HepG2 (cell line): Measurements from ENCODE around the gene AFDN. TPM values are rescaled to one million over a fixed set of nuclear protein-coding genes. Genes with fewer than 3 reads are reported as not detected.

ENCODE experiments used
- ATAC-seq: fragments of 200-7000 bp; cut with Tn5 transposase; 3 replicates; pipeline ENCODE4 v1.9.1; 2020; ENCODE audit warnings: mild to moderate bottlenecking, moderate library complexity
- BruUV-seq: library from RNA; stranded (reverse); fragments of 400-500 nt; replicated peaks from 2 replicates; lab custom pipeline; 2021; lab: Mats Ljungman, UMichigan
- CTCF ChIA-PET: fragments of 300-600 bp; formaldehyde crosslinking; extraction: SDS; loops from one replicate; lab custom pipeline; 2021; ENCODE audit warnings: low total read pairs, inconsistent platforms, low intra/inter-chr PET ratio; lab: Yijun Ruan, JAX
- POLR2A ChIA-PET: fragments of 350-600 bp; sonication (Branson Sonifier 250); formaldehyde crosslinking; loops from one replicate; lab custom pipeline; 2020; ENCODE audit warnings: antibody characterized with exemption, inconsistent platforms; lab: Yijun Ruan, JAX
- DNase-seq: peaks from one replicate; pipeline ENCODE4 v3.0.0-alpha.2; 2015; ENCODE audit warnings: low spot score
- FAIRE-seq: peaks from 3 replicates; lab custom pipeline; 2011; peaks lifted over from hg19 to GRCh38; lab: Jason Lieb, UNC
- H2AFZ ChIP-seq: one replicate; pipeline ENCODE4 v1.6.1; 2011; ENCODE audit warnings: low read length, inconsistent platforms
- H3K27ac ChIP-seq: fragments of 300-600 bp; 3 replicates; pipeline ENCODE4 v1.8.0; 2011; ENCODE audit warnings: mixed run types, mild to moderate bottlenecking, mixed read lengths, low read length, inconsistent platforms; ENCODE audit not compliant: insufficient read depth; ENCODE audit errors: extremely low read length
- H3K27me3 ChIP-seq, 2 experiments: fragments of 200-600 bp in 1 of 2; 2 replicates in 1 of 2; 3 replicates in 1 of 2; pipeline versions ENCODE4 v1.6.0 to v1.8.0; 2011; ENCODE audit warnings: low read length in 2 of 2, mild to moderate bottlenecking in 2 of 2, moderate library complexity in 2 of 2, inconsistent platforms in 1 of 2; ENCODE audit not compliant: insufficient read depth in 2 of 2, control insufficient read depth in 1 of 2
- H3K36me3 ChIP-seq, 2 experiments: fragments of 200-600 bp in 1 of 2; replicated peaks in 1 of 2; 2 replicates in 1 of 2; 3 replicates in 1 of 2; pipeline versions ENCODE4 v1.5.1 to v1.8.0; 2011; ENCODE audit warnings: low read length in 2 of 2, inconsistent platforms in 1 of 2; ENCODE audit not compliant: insufficient read depth in 2 of 2, control insufficient read depth in 1 of 2
- H3K4me1 ChIP-seq: 2 replicates; pipeline ENCODE4 v1.5.1; 2012; ENCODE audit warnings: low read length, inconsistent platforms; ENCODE audit not compliant: insufficient read depth
- H3K4me2 ChIP-seq: 2 replicates; pipeline ENCODE4 v1.6.0; 2011; ENCODE audit warnings: low read depth, low read length, inconsistent platforms
- H3K4me3 ChIP-seq, 3 experiments: fragments of 200-600 bp in 1 of 3; sonication (generic), shearing (Covaris generic) in 1 of 3; replicated peaks in 1 of 3; 2 replicates each; pipeline ENCODE4 v1.5.1; 2011 to 2016; ENCODE audit warnings: low read length in 3 of 3, inconsistent platforms in 2 of 3, low read depth in 2 of 3, mild to moderate bottlenecking in 2 of 3, control low read depth in 1 of 3, mixed read lengths in 1 of 3; ENCODE audit not compliant: insufficient read depth in 1 of 3
- H3K79me2 ChIP-seq: one replicate; pipeline ENCODE4 v1.6.1; 2011; ENCODE audit warnings: low read length, inconsistent platforms; ENCODE audit not compliant: insufficient read depth
- H3K9ac ChIP-seq: 2 replicates; pipeline ENCODE4 v1.6.0; 2011; ENCODE audit warnings: mild to moderate bottlenecking, low read depth, low read length, inconsistent platforms; ENCODE audit not compliant: insufficient read depth
- H3K9me3 ChIP-seq: 2 replicates; pipeline ENCODE4 v1.5.1; 2012; ENCODE audit warnings: mild to moderate bottlenecking, low read length
- H4K20me1 ChIP-seq: 2 replicates; pipeline ENCODE4 v1.6.0; 2011; ENCODE audit warnings: inconsistent platforms, mild to moderate bottlenecking, low read length, moderate library complexity; ENCODE audit not compliant: insufficient read depth
- CC2D1A ChIP-seq: sonication (generic); formaldehyde crosslinking; IDR thresholded peaks from 2 replicates; pipeline ENCODE4 v1.8.1; 2023; ENCODE audit warnings: mild to moderate bottlenecking, missing genetic modification reagents
- HHEX ChIP-seq: IDR thresholded peaks from 2 replicates; pipeline ENCODE4 v1.6.1; 2016; ENCODE audit warnings: control low read depth
- KDM4B ChIP-seq: sonication (generic); formaldehyde crosslinking; IDR thresholded peaks from 2 replicates; pipeline ENCODE4 v1.4.0; 2020; ENCODE audit warnings: missing genetic modification reagents
- RBM22 ChIP-seq: fragments of 200-400 bp; formaldehyde crosslinking; optimal IDR thresholded peaks from 2 replicates; pipeline ENCODE3; 2017; ENCODE audit warnings: mild to moderate bottlenecking, low read length, moderate library complexity
- REST ChIP-seq, 2 experiments: IDR thresholded peaks; 2 replicates each; pipeline ENCODE4 v1.6.1; 2011 to 2012; ENCODE audit warnings: low read length in 2 of 2, borderline replicate concordance in 1 of 2, low read depth in 1 of 2, mild to moderate bottlenecking in 1 of 2, moderate library complexity in 1 of 2
- XBP1 ChIP-seq: sonication (generic); formaldehyde crosslinking; IDR thresholded peaks from 2 replicates; pipeline ENCODE4 v1.5.0; 2020; ENCODE audit warnings: missing genetic modification reagents
- ZBTB38 ChIP-seq: sonication (generic); formaldehyde crosslinking; IDR thresholded peaks from 2 replicates; pipeline ENCODE4 v1.5.1; 2020; ENCODE audit warnings: mild to moderate bottlenecking, missing genetic modification reagents
- WGBS: methylation state at CpG from one replicate; pipeline ENCODE4 v1.1.6; 2017; ENCODE audit warnings: low lambda C conversion rate; 5-methylcytosine and 5-hydroxymethylcytosine counted together
- in situ Hi-C: cut with HindIII; loops from 2 replicates; pipeline ENCODE4 v1.10.0; 2017; ENCODE audit warnings: low pct_unique_long_range_greater_than_20kb; ENCODE audit not compliant: extremely low pct_ligation_motif_present
- intact Hi-C: fragments of 100-400 bp; cut with micrococcal nuclease; formaldehyde crosslinking; loops from one replicate; pipeline ENCODE4 v1.10.0; 2022; ENCODE audit not compliant: unreplicated experiment
- polyA plus RNA-seq, 8 experiments: library from polyadenylated mRNA; depleted of rRNA in 3 of 8; stranded (reverse) in 7 of 8; unstranded in 1 of 8; fragments of >200 nt; fragmentation: Illumina TruSeq in 4 of 8; extraction: Trizol in 4 of 8; gene quantifications; 2 replicates each; pipeline versions ENCODE4 v1.2.1 to v1.2.3, GENCODE V29; 2011 to 2016; ENCODE audit warnings: low read depth in 4 of 8, missing spikeins in 1 of 8, mixed read lengths in 1 of 8; ENCODE audit not compliant: insufficient read depth in 1 of 8
- total RNA-seq, 5 experiments: library from RNA; depleted of rRNA; stranded (reverse); fragments of >200 nt; fragmentation: Illumina TruSeq; extraction: Trizol; gene quantifications; 2 replicates each; pipeline ENCODE4 v1.2.3, GENCODE V29; 2016; ENCODE audit warnings: low read depth in 1 of 5

The AFDN gene
- total and polyA plus RNA-seq, 2 of the 13 experiments (the other 11 are each of a cell fraction or from before 2014, with no cell fraction given): 136 to 151 TPM

- Histone ChIP-seq H2AFZ (no peak overlapping the region), H3K9me3 (no peaks in the 10 kb centered on the region), H3K4me1 (peaks cover 8% of the 10 kb centered on the region; the same call in 1 of the 2 replicates), H3K9ac (no peak overlapping the region), H3K79me2 (no peaks in the 10 kb centered on the region), H3K36me3 (peaks cover 23 to 82% of the 10 kb centered on the region in 2 experiments), H3K4me3 (no peak overlapping the region), H3K27ac (no peak overlapping the region), H3K27me3 (no peaks in the 10 kb centered on the region), H4K20me1 (no peaks in the 10 kb centered on the region), H3K4me2 (no peak overlapping the region)
- ChIA-PET CTCF (no interaction called here), POLR2A (no interaction called here)
- in situ Hi-C loops (no loop called here), intact Hi-C loops (loop anchor here (5.0 kb wide), 1 partner anchor 213 kb away; no protein-coding TSS in a partner anchor)
- BruUV-seq: no TSS peak
- TF ChIP-seq CC2D1A (CRISPR knock-in tag) (no peak), RBM22 (peak; percentile 71)
- ATAC-seq: peak; percentile 40
- FAIRE-seq: no peak
- WGBS: 94% methylated on average over 5 of the region's 5 CpGs
- DNase-seq: no peak
These were observed 78.1 kb downstream of the AFDN start for GRCh38 chr6:167904791-167905190.

- Histone ChIP-seq H3K9me3 (no peaks in the 10 kb centered on the region), H3K27me3 (no peaks in the 10 kb centered on the region), H3K36me3 (peaks cover 30 to 81% of the 10 kb centered on the region in 2 experiments), H4K20me1 (no peaks in the 10 kb centered on the region), H3K4me2 (no peak overlapping the region), H3K9ac (no peak overlapping the region), H3K4me1 (peaks cover 8% of the 10 kb centered on the region; the same call in 1 of the 2 replicates)
- ChIA-PET CTCF (no interaction called here), POLR2A (no interaction called here)
- intact Hi-C loops: loop anchor here (5.0 kb wide), 1 partner anchor 210 kb away; no protein-coding TSS in a partner anchor
- BruUV-seq: no TSS peak
- no peak for DNase-seq
- ATAC-seq: no peak; the same call in 2 of the 3 replicates
- 94% methylated on average over 10 of the region's 10 CpGs for WGBS
- TF ChIP-seq HHEX (CRISPR knock-in tag) (no peak), REST (IDR thresholded peaks at IDR 0.05; ENCODE audit: borderline replicate concordance in 1 of 2, low read depth in 1 of 2, low read length in 2 of 2) (0 out of 4 replicates have a peak, but pooled peaks of 1 of the 2 experiments have one; percentile 61), XBP1 (CRISPR knock-in tag) (no peak), RBM22 (peak; percentile 87), ZBTB38 (CRISPR knock-in tag) (peak; percentile 38; the same call in 1 of the 2 replicates), KDM4B (CRISPR knock-in tag) (no peak)
- TF ChIP-seq, all 625 proteins: peak for 3
- no peak overlapping the region for H3K4me3 ChIP-seq
- in situ Hi-C loops: no loop called here
- FAIRE-seq: no peak
- no peak overlapping the region for H2AFZ ChIP-seq
- no peak overlapping the region for H3K27ac ChIP-seq
- no peaks in the 10 kb centered on the region for H3K79me2 ChIP-seq
These were observed 80.2 kb downstream of the AFDN start for GRCh38 chr6:167906899-167907298.
